Middle frontal gyrus (tissue), 1 donor: Measurements from ENCODE around the gene C22orf23.

Source experiments
- DNase-seq: peaks from one replicate; pipeline ENCODE4 v3.0.0-alpha.2; 2015; ENCODE audit warnings: low spot score; ENCODE audit errors: extremely low spot score

The C22orf23 gene

GRCh38 chr22:37953437-37954179 lies at the start of gene C22orf23, which contains the start of gene POLR2F:
C22orf23 (minus strand) TSS chr22:37953601; CDS start chr22:37953149, 452 bp downstream.
POLR2F (plus strand) TSS chr22:37953699; CDS start chr22:37953788, 89 bp downstream.
- DNase-seq = peak; percentile 95

- no peak for DNase-seq
These were observed 46.4 kb upstream of the C22orf23 start for GRCh38 chr22:37999640-38000272.

- no peak for DNase-seq
These were observed 45.8 kb upstream of the C22orf23 start for GRCh38 chr22:37999236-37999635.

- no peak for DNase-seq
These were observed 45.1 kb upstream of the C22orf23 start for GRCh38 chr22:37998543-37998942.

- DNase-seq = no peak
These were observed 43.3 kb upstream of the C22orf23 start for GRCh38 chr22:37996515-37997246.

- no peak for DNase-seq
These were observed 42.7 kb upstream of the C22orf23 start for GRCh38 chr22:37996079-37996478.

GRCh38 chr22:37995460-37995859 lies 42.1 kb upstream of the C22orf23 start:
- no peak for DNase-seq

- DNase-seq = no peak
These were observed 41.6 kb upstream of the C22orf23 start for GRCh38 chr22:37994982-37995381.

GRCh38 chr22:37994049-37994448 lies 40.6 kb upstream of the C22orf23 start:
- DNase-seq = no peak

- no peak for DNase-seq
These were observed 38.5 kb upstream of the C22orf23 start for GRCh38 chr22:37991731-37992442.

- DNase-seq = no peak
These were observed 37.5 kb upstream of the C22orf23 start for GRCh38 chr22:37990862-37991261.

- DNase-seq = no peak
These were observed 36.9 kb upstream of the C22orf23 start for GRCh38 chr22:37990301-37990700.

- no peak for DNase-seq
These were observed 36.0 kb upstream of the C22orf23 start for GRCh38 chr22:37989146-37990045.

- DNase-seq = no peak
These were observed 33.0 kb upstream of the C22orf23 start for GRCh38 chr22:37986371-37986770.

GRCh38 chr22:37985751-37986281 lies 32.4 kb upstream of the C22orf23 start:
- DNase-seq = no peak

GRCh38 chr22:37985050-37985585 lies 31.7 kb upstream of the C22orf23 start:
- no peak for DNase-seq

- DNase-seq = no peak
These were observed 30.7 kb upstream of the C22orf23 start, which contains the start of gene SOX10 for GRCh38 chr22:37983860-37984791. SOX10 (minus strand) TSS chr22:37984555; CDS start chr22:37983784, 771 bp downstream.
